Urothelium cell line (cell line): ENCODE data around the gene AGXT.
"Not testable (repeated sequence)": the region's sequence is repeated elsewhere in the genome, so short reads cannot be mapped to it uniquely, and the experiment has no call there.

Experiments used
- DNase-seq: peaks from one replicate; pipeline ENCODE4 v3.0.0; 2011; ENCODE audit warnings: low spot score, mixed read lengths
- FAIRE-seq: peaks from 2 replicates; lab custom pipeline; 2011; peaks lifted over from hg19 to GRCh38; lab: Jason Lieb, UNC

AGXT gene

GRCh38 chr2:240839152-240840143 lies 29.2 kb upstream of the AGXT start:
- peak; percentile 78 for FAIRE-seq
- DNase-seq, result peak; percentile 64

GRCh38 chr2:240840435-240841060 lies 28.1 kb upstream of the AGXT start:
- DNase-seq (peak; percentile 72), FAIRE-seq (no peak)

- not testable (repeated sequence) for FAIRE-seq, DNase-seq
These were observed 22.3 kb upstream of the AGXT start for GRCh38 chr2:240846309-240846708.

- no peak for DNase-seq
These were observed 21.6 kb upstream of the AGXT start for GRCh38 chr2:240846873-240847595.

GRCh38 chr2:240847817-240848216 lies 20.8 kb upstream of the AGXT start:
- DNase-seq (no peak), FAIRE-seq (peak; percentile 30)

More at GRCh38 chr2:240846873-240847595, 21.6 kb upstream of the AGXT start:
- FAIRE-seq, result no peak

- DNase-seq (no peak), FAIRE-seq (no peak)
These were observed 19.5 kb upstream of the AGXT start for GRCh38 chr2:240848900-240849680.

- no peak for DNase-seq
- no peak for FAIRE-seq
These were observed 18.6 kb upstream of the AGXT start for GRCh38 chr2:240850026-240850425.

GRCh38 chr2:240850756-240851077 lies 17.9 kb upstream of the AGXT start:
- no peak for FAIRE-seq
- no peak for DNase-seq

- FAIRE-seq, result peak; percentile 62
These were observed 17.3 kb upstream of the AGXT start for GRCh38 chr2:240851078-240851991.

GRCh38 chr2:240852671-240853314 lies 15.8 kb upstream of the AGXT start:
- FAIRE-seq (no peak), DNase-seq (no peak)

More at GRCh38 chr2:240851078-240851991, 17.3 kb upstream of the AGXT start:
- DNase-seq, result peak; percentile 87

GRCh38 chr2:240855670-240856069 lies 13.0 kb upstream of the AGXT start:
- DNase-seq (no peak), FAIRE-seq (no peak)

GRCh38 chr2:240856151-240856980 lies 12.3 kb upstream of the AGXT start:
- FAIRE-seq, result no peak
- no peak for DNase-seq

GRCh38 chr2:240857039-240858008 lies 11.3 kb upstream of the AGXT start:
- FAIRE-seq, result no peak
- no peak for DNase-seq

- FAIRE-seq, result no peak
These were observed 10.3 kb upstream of the AGXT start for GRCh38 chr2:240858321-240858720.

GRCh38 chr2:240858871-240859270 lies 9.8 kb upstream of the AGXT start:
- DNase-seq (no peak), FAIRE-seq (no peak)

More at GRCh38 chr2:240858321-240858720, 10.3 kb upstream of the AGXT start:
- no peak for DNase-seq

GRCh38 chr2:240861547-240861946 lies 7.1 kb upstream of the AGXT start:
- no peak for FAIRE-seq

GRCh38 chr2:240864475-240864874 lies 4.1 kb upstream of the AGXT start:
- FAIRE-seq (no peak), DNase-seq (no peak)

More at GRCh38 chr2:240861547-240861946, 7.1 kb upstream of the AGXT start:
- no peak for DNase-seq
